UCSD-AML1 (cell line): ENCODE measurements around the gene NNT.
"Not testable (repeated sequence)": the region's sequence is repeated elsewhere in the genome, so short reads cannot be mapped to it uniquely, and the experiment has no call there.

Experiments
- DNase-seq: peaks from one replicate; lab custom pipeline; 2025; ENCODE audit not compliant: unreplicated experiment; lab: John Stamatoyannopoulos, UW

Gene NNT

DNA sequence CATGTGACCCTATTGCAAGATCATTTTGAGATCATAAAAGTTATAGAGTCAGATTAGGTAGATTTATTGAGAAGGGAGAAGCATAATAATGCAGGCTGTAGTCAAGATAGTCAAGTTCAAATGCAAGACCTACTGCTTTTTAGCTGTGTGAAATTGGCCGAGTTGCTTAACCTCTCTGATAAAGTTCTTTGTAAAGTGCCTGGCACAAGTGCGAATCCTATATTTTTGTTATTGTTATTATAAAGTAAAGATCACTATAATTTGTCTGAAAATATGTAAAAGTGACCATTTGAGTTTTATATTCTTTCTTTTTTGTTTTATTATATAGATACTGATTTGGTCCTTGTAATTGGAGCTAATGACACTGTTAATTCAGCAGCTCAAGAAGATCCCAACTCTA, 99.3 kb downstream of the NNT start:
- no peak for DNase-seq

DNA sequence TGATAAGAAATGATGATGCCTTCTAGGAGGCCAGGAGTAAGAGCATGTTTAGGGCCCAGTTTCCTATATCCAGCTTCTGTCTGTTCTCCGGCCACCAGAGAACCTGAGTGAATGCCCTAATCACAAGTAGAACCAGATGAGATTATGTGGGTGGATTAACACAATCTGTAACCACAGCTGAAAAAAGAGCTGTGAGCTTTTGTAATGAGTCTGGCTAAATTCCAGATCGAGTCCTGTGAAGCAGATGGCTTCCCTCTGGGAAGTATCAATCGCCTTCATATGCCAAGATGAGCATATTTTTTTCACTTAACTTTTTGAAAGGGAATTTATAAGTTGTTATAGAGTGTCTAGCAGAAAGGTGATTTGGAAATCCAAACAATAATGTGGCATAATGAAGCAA, 99.8 kb downstream of the NNT start:
- DNase-seq, result no peak

DNA sequence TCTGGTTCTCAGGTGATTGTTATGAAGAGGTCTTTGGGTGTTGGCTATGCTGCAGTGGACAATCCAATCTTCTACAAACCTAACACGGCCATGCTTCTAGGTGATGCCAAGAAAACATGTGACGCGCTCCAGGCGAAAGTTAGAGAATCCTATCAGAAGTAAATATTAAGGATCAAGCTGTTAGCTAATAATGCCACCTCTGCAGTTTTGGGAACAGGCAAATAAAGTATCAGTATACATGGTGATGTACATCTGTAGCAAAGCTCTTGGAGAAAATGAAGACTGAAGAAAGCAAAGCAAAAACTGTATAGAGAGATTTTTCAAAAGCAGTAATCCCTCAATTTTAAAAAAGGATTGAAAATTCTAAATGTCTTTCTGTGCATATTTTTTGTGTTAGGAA, 101.3 kb downstream of the NNT start:
- no peak for DNase-seq

DNA sequence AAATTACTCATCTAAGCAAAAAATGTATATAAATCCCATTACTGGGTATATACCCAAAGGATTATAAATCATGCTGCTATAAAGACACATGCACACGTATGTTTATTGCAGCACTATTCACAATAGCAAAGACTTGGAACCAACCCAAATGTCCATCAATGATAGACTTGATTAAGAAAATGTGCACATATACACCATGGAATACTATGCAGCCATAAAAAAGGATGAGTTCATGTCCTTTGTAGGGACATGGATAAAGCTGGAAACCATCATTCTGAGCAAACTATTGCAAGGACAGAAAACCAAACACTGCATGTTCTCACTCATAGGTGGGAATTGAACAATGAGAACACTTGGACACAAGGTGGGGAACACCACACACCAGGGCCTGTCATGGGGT, 103.6 kb downstream of the NNT start:
- not testable (repeated sequence) for DNase-seq

DNA sequence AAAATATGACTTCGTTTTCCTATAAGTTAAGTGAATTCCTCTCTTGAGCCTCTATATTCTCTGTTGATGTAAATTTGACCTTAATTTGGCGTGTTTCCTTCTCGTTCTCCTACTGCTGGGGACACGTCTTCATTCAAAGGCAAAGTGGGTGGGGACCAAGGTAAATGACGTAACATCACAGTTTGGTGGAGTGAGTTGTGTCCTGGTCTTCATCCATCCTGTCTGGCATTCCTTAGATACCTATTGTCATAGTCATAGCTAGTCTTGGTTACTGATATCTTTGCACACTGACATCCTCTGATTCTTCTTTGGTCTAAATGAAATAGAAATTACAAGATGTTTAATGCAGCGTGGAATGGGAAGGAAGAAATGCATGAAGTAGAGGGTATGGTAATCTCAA, 108.5 kb downstream of the NNT start:
- no peak for DNase-seq

DNA sequence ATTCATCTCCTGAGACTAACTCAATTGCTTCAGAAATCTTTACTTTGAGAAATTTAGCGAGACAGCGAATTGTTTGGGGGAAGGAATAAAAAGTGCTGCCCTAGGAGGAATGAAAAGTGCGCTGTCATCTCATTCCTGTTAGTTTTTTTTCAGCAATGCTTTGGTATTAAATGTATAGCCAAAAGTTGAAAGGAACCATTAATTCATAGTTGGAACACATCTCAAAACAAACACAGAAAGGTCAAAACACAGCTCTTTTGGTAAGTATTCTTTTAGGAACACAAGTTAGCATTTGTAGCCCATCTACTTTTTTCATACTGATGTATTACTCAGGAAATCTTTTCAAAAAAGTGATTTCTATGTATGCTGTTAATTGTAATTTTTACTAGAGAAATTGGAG, 109.1 kb downstream of the NNT start:
- DNase-seq, result no peak

DNA sequence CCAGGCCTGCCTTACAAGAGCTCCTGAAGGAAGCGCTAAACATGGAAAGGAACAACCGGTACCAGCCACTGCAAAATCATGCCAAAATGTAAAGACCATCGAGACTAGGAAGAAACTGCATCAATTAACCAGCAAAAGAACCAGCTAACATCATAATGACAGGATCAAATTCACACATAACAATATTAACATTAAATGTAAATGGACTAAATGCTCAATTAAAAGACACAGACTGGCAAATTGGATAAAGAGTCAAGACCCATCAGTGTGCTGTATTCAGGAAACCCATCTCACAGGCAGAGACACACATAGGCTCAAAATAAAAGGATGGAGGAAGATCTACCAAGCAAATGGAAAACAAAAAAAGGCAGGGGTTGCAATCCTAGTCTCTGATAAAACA, 116.8 kb downstream of the NNT start:
- DNase-seq, result not testable (repeated sequence)

DNA sequence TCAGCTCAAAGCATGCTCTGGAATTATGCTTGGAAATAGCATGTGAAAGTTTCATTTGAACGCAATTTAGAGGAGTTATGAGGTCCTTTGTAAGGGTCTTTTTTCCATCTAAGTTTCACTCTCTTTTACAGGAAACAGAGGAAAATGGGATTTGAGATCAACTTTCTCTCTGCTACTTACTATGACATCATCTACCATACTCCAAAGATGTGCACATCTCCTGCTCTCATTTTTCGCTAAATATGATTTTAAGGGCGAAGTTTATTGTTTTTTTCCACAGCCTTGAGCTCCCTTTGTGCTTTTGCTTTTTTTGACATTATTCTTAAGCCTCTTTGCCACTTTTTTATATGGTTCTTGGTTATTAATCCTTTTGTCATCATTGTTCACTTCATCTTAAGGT, 125.6 kb downstream of the NNT start:
- DNase-seq, result no peak

DNA sequence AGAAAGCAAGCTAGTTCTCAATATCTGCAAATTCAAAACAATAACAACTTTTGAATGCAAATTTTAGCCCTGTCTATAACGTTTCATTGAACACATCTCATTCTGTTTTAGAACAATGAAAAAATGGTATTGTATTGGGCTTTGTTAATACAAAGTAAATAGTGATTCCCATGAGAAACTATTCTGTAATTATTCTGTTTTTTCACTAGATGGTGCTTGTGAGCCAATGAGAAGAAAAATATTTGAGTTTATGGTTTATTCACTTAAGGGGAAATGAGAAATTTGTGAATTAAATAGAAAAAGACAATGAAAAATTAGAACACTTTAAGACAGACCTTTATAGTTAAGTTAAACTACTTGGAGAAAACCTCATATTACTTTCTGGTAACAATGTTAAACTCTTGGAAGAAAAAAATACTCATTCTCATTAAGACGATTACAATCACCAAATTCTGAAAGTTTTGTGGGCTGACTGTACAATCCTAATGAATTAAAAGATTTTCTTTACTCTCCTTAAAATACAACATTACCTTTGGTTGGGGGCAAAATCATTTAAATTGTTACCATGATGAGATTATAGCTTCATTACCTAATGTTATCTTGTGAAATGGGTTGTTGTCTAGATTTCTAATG, 127.0 kb downstream of the NNT start:
- no peak for DNase-seq

DNA sequence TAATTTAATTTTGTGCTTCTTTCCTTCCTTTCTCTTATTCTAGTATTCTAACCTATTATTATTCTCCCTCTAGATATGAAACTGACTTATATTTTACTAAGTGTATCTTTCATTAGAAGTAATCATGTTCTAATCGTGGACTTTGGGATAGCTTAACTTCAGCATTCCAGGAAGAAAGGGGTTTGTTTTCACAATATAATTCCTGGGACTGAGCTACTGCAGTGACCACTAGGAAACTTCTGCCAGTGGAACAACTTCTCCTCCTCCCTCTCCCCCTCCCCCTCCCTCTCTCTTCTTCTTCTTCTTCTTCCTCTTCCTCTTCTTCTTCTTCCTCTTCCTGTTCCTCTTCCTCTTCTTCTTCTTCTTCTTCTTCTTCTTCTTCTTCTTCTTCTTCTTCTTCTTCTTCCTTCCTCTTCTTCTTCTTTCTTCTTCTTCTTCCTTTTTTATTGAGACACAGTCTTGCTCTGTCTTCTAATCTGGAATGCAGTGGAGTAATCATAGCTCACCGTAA, 127.9 kb downstream of the NNT start:
- no peak for DNase-seq

DNA sequence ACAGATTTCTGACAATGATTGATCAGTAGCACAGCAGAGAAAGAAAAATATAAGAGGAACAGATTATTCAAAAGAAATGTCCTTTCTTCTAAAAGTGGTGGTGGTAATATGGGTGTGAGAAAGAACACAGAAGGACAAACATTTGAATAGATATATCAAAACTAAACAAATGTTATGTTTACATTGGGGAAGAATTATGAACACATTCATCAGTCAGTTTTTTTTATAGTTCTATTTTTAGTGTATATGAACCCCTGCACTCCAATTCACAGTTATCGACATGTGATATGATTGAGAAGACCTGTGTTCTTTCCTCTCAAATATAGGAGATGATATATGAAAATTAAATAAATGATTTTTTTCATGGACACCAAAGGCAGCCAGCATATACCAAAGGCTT, 128.6 kb downstream of the NNT start:
- DNase-seq, result no peak

DNA sequence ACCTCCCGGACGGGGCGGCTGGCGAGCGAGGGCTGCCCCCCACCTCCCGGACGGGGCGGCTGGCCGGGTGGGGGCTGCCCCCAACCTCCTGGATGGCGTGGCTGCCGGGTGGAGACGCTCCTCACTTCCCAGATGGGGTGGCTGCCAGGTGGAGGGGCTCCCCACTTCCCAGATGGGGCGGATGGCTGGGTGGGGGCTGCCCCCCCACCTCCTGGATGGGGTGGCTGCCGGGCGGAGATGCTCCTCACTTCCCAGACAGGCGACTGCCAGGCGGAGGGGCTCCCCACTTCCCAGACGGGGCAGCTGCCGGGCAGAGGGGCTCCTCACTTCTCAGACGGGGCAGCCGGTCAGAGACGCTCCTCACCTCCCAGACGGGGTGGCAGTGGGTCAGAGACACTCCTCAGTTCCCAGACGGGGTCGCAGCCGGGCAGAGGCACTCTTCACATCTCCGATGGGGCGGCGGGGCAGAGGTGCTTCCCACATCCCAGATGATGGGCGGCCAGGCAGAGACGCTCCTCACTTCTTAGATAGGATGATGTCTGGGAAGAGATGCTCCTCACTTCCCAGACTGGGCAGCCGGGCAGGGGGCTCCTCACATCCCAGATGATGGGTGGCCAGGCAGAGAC, 143.1 kb downstream of the NNT start:
- DNase-seq, result not testable (repeated sequence)

DNA sequence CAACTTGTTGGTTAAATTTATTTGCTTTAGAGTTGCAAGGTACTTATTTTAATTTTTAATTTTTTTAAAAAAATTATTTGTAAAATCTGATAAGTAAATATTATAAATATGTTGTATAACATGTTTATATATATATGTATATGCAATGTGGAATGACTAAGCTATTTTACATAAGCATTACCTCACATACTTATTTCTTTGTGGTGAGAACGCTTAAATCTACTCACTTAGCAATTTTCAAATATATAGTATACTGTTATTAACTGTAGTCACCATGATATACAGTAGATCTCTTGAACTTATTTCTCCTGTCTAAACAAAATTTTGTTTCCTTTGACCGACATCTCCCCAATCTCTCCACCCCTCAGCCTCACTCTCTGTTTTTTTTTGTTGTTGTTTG, 147.8 kb downstream of the NNT start:
- DNase-seq, result no peak

DNA sequence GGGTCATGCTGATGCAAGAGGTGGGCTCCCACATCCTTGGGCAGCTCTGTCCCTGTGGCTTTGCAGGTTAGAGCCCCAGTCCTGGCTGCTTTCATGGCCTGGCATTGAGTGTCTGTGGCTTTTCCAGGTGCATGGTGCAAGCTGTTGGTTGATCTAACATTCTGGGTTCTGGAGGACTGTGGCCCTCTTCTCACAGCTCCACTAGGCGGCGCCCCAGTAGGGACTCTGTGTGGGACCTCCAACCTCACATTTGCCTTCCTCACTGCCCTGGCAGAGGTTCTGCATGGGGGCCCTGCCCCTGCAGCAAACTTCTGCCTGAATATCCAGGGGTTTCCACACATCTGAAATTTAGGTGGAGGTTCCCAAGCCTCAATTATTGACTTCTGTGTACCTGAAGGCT, 150.1 kb downstream of the NNT start:
- DNase-seq, result peak; percentile 11
